Activated naive CD4-positive, alpha-beta T cell treated with anti-CD3 and anti-CD28 coated beads for 36 hours (primary cell): ENCODE results near the gene CNPY1. TPM values are rescaled to one million over a fixed set of nuclear protein-coding genes. Genes with fewer than 3 reads are reported as not detected.

Source experiments
- CTCF ChIA-PET: fragments of 350-600 bp; sonication (Branson Sonifier 250); formaldehyde crosslinking; loops from one replicate; lab custom pipeline; 2021; ENCODE audit warnings: antibody characterized with exemption; lab: Charles Lee
- DNase-seq: peaks from one replicate; pipeline ENCODE4 v3.0.0-alpha.2; 2020
- H3K27ac Mint-ChIP-seq: one replicate; pipeline ENCODE4 v1.8.0; 2021; ENCODE audit warnings: mild to moderate bottlenecking, mixed read lengths
- H3K27me3 Mint-ChIP-seq: one replicate; pipeline ENCODE4 v1.8.0; 2021; ENCODE audit warnings: low read depth, mixed read lengths
- H3K36me3 Mint-ChIP-seq: one replicate; pipeline ENCODE4 v1.8.0; 2021; ENCODE audit warnings: low read depth, mixed read lengths
- H3K4me1 Mint-ChIP-seq: one replicate; pipeline ENCODE4 v1.8.0; 2021; ENCODE audit warnings: low read depth, mixed read lengths
- H3K4me3 Mint-ChIP-seq: one replicate; pipeline ENCODE4 v1.8.0; 2021; ENCODE audit warnings: mild to moderate bottlenecking, moderate library complexity, mixed read lengths
- H3K9me3 Mint-ChIP-seq: one replicate; pipeline ENCODE4 v1.8.0; 2021; ENCODE audit warnings: mixed read lengths
- intact Hi-C: fragments of 100-400 bp; cut with micrococcal nuclease; formaldehyde crosslinking; loops from one replicate; pipeline ENCODE4 v1.15.1; 2023
- total RNA-seq, 2 experiments: library from RNA; stranded (reverse); gene quantifications; one replicate each; pipeline ENCODE4 v1.2.3, GENCODE V29; 2021

Gene CNPY1
- total RNA-seq, 2 experiments from 2014 or later: not detected

GRCh38 chr7:155585951-155586350, 39.6 kb upstream of the CNPY1 start:
- Mint-ChIP-seq H3K27me3 (peaks cover 27% of the 10 kb centered on the region), H3K4me3 (no peak overlapping the region)
- CTCF ChIA-PET: interaction anchor here (0.6 to 1.2 kb wide), 4 partner anchors 13 to 186 kb away, joined by 3 to 4 read pairs (median 3); no protein-coding TSS in a partner anchor

GRCh38 chr7:155585532-155585895, 39.2 kb upstream of the CNPY1 start:
- Mint-ChIP-seq H3K36me3 (no peaks in the 10 kb centered on the region), H3K27me3 (peaks cover 27% of the 10 kb centered on the region), H3K9me3 (no peaks in the 10 kb centered on the region), H3K4me1 (no peaks in the 10 kb centered on the region), H3K27ac (no peak overlapping the region), H3K4me3 (no peak overlapping the region)
- intact Hi-C loops: no loop called here
- CTCF ChIA-PET: interaction anchor here (1.2 kb wide), 1 partner anchor 13 kb away, joined by 4 read pairs; no protein-coding TSS in a partner anchor
- no peak for DNase-seq

More at GRCh38 chr7:155585951-155586350, 39.6 kb upstream of the CNPY1 start:
- no peak for DNase-seq
- intact Hi-C loops: no loop called here
- Mint-ChIP-seq H3K27ac (no peak overlapping the region), H3K9me3 (no peaks in the 10 kb centered on the region), H3K36me3 (no peaks in the 10 kb centered on the region), H3K4me1 (no peaks in the 10 kb centered on the region)

GRCh38 chr7:155584763-155585531, 38.6 kb upstream of the CNPY1 start:
- Mint-ChIP-seq H3K36me3 (no peaks in the 10 kb centered on the region), H3K27ac (no peak overlapping the region), H3K27me3 (peaks cover 27% of the 10 kb centered on the region), H3K4me1 (no peaks in the 10 kb centered on the region), H3K9me3 (no peaks in the 10 kb centered on the region), H3K4me3 (no peak overlapping the region)
- DNase-seq: no peak
- intact Hi-C loops: no loop called here
- CTCF ChIA-PET: interaction anchor here (1.3 kb wide), 1 partner anchor 14 kb away, joined by 4 read pairs; no protein-coding TSS in a partner anchor

- Mint-ChIP-seq H3K36me3 (no peaks in the 10 kb centered on the region), H3K27me3 (peaks cover 26% of the 10 kb centered on the region), H3K4me1 (peaks cover 2% of the 10 kb centered on the region), H3K4me3 (no peak overlapping the region), H3K27ac (no peak overlapping the region), H3K9me3 (no peaks in the 10 kb centered on the region)
- CTCF ChIA-PET: interaction anchor here (1.3 kb wide), 1 partner anchor 14 kb away, joined by 4 read pairs; no protein-coding TSS in a partner anchor
- no peak for DNase-seq
- intact Hi-C loops: no loop called here
These were observed 37.9 kb upstream of the CNPY1 start for GRCh38 chr7:155584261-155584660.

- Mint-ChIP-seq H3K9me3 (no peaks in the 10 kb centered on the region), H3K27ac (no peak overlapping the region), H3K36me3 (no peaks in the 10 kb centered on the region), H3K27me3 (peaks cover 22% of the 10 kb centered on the region), H3K4me3 (no peak overlapping the region), H3K4me1 (peaks cover 2% of the 10 kb centered on the region)
- DNase-seq: no peak
- CTCF ChIA-PET: interaction anchor here (0.6 to 1.3 kb wide), 2 partner anchors 15 to 179 kb away, joined by 3 to 4 read pairs; no protein-coding TSS in a partner anchor
- intact Hi-C loops: no loop called here
These were observed 37.3 kb upstream of the CNPY1 start for GRCh38 chr7:155583636-155584035.

GRCh38 chr7:155581954-155582353, 35.6 kb upstream of the CNPY1 start:
- no peak overlapping the region for H3K27ac Mint-ChIP-seq
- CTCF ChIA-PET: no interaction called here
- H3K4me1 Mint-ChIP-seq: peaks cover 2% of the 10 kb centered on the region
- H3K36me3 Mint-ChIP-seq: no peaks in the 10 kb centered on the region
- H3K9me3 Mint-ChIP-seq: no peaks in the 10 kb centered on the region
- intact Hi-C loops: no loop called here
- H3K27me3 Mint-ChIP-seq: peaks cover 15% of the 10 kb centered on the region
- no peak for DNase-seq
- H3K4me3 Mint-ChIP-seq: no peak overlapping the region

GRCh38 chr7:155581107-155581830, 34.9 kb upstream of the CNPY1 start:
- Mint-ChIP-seq H3K9me3 (no peaks in the 10 kb centered on the region), H3K27me3 (peaks cover 11% of the 10 kb centered on the region), H3K27ac (no peak overlapping the region), H3K4me1 (peaks cover 2% of the 10 kb centered on the region), H3K36me3 (no peaks in the 10 kb centered on the region), H3K4me3 (no peak overlapping the region)
- CTCF ChIA-PET: no interaction called here
- intact Hi-C loops: no loop called here
- DNase-seq: no peak

- peaks cover 2% of the 10 kb centered on the region for H3K4me1 Mint-ChIP-seq
- H3K4me3 Mint-ChIP-seq: no peak overlapping the region
- H3K27me3 Mint-ChIP-seq: peaks cover 2% of the 10 kb centered on the region
- peak; percentile 35 for DNase-seq
- H3K36me3 Mint-ChIP-seq: no peaks in the 10 kb centered on the region
- intact Hi-C loops: no loop called here
- H3K27ac Mint-ChIP-seq: no peak overlapping the region
- CTCF ChIA-PET: interaction anchor here (1.0 kb wide), 1 partner anchor 17 kb away, joined by 3 read pairs; no protein-coding TSS in a partner anchor
- H3K9me3 Mint-ChIP-seq: no peaks in the 10 kb centered on the region
These were observed 34.0 kb upstream of the CNPY1 start for GRCh38 chr7:155580367-155580766.

- Mint-ChIP-seq H3K4me1 (peaks cover 2% of the 10 kb centered on the region), H3K9me3 (no peaks in the 10 kb centered on the region), H3K27me3 (peaks cover 2% of the 10 kb centered on the region), H3K36me3 (no peaks in the 10 kb centered on the region), H3K4me3 (no peak overlapping the region), H3K27ac (no peak overlapping the region)
- no peak for DNase-seq
- intact Hi-C loops: no loop called here
- CTCF ChIA-PET: interaction anchor here (1.0 kb wide), 1 partner anchor 17 kb away, joined by 3 read pairs; no protein-coding TSS in a partner anchor
These were observed 33.2 kb upstream of the CNPY1 start for GRCh38 chr7:155579565-155579964.

- no peaks in the 10 kb centered on the region for H3K36me3 Mint-ChIP-seq
- DNase-seq: no peak
- H3K27me3 Mint-ChIP-seq: no peaks in the 10 kb centered on the region
- H3K9me3 Mint-ChIP-seq: no peaks in the 10 kb centered on the region
- intact Hi-C loops: no loop called here
- no peak overlapping the region for H3K27ac Mint-ChIP-seq
- no peak overlapping the region for H3K4me3 Mint-ChIP-seq
- CTCF ChIA-PET: no interaction called here
- peaks cover 2% of the 10 kb centered on the region for H3K4me1 Mint-ChIP-seq
These were observed 31.7 kb upstream of the CNPY1 start for GRCh38 chr7:155578016-155578415.

GRCh38 chr7:155577509-155577905, 31.1 kb upstream of the CNPY1 start:
- peaks cover 2% of the 10 kb centered on the region for H3K4me1 Mint-ChIP-seq
- intact Hi-C loops: no loop called here
- no peak for DNase-seq
- H3K4me3 Mint-ChIP-seq: no peak overlapping the region
- CTCF ChIA-PET: no interaction called here
- H3K27ac Mint-ChIP-seq: no peak overlapping the region
- H3K36me3 Mint-ChIP-seq: no peaks in the 10 kb centered on the region
- no peaks in the 10 kb centered on the region for H3K9me3 Mint-ChIP-seq
- peaks cover 2% of the 10 kb centered on the region for H3K27me3 Mint-ChIP-seq

GRCh38 chr7:155576900-155577508, 30.6 kb upstream of the CNPY1 start:
- Mint-ChIP-seq H3K9me3 (no peaks in the 10 kb centered on the region), H3K27me3 (peaks cover 3% of the 10 kb centered on the region), H3K36me3 (no peaks in the 10 kb centered on the region), H3K4me1 (peaks cover 2% of the 10 kb centered on the region), H3K4me3 (no peak overlapping the region), H3K27ac (no peak overlapping the region)
- CTCF ChIA-PET: interaction anchor here (0.7 kb wide), 1 partner anchor 187 kb away, joined by 3 read pairs; no protein-coding TSS in a partner anchor
- intact Hi-C loops: no loop called here
- DNase-seq: no peak
